ENCODE data around the gene HCK.

DNA sequence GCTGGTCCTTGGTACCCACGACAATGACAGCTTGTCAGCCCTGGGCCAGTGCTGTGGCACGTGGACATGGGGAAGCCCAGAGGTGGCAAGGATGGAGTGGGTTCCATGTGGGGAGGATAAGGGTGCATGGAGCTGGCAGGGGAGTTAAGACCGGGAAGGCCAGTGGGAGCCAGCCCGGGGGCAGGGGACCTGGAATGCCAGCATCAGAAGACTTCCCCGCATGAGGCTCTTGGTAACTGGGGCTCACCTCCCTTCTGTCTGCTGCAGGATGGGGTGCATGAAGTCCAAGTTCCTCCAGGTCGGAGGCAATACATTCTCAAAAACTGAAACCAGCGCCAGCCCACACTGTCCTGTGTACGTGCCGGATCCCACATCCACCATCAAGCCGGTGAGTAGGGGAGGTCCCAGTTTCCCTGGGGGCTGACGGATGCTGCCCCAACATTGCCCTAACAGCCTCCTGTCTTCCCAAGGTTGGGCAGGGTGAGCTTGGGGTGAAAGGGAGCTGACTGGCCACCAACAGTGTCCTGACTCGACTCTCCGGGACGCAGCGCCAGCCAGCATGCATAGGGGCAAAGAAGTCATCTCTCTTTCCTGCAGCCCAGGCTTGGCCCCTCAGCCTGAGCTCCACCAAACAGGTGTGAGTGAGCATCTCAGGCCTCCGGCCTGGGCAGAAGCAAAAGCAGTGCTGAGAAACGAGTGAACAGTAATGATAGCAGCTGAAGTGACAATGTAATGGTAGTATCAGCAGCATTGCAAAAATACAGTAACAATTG, 19.5 kb downstream of the HCK start:
- TF ChIP-seq PHF8 (IDR thresholded peaks at IDR 0.05; ENCODE audit: borderline replicate concordance, low read length) = no peak
- TF ChIP-seq, protein P1, sequence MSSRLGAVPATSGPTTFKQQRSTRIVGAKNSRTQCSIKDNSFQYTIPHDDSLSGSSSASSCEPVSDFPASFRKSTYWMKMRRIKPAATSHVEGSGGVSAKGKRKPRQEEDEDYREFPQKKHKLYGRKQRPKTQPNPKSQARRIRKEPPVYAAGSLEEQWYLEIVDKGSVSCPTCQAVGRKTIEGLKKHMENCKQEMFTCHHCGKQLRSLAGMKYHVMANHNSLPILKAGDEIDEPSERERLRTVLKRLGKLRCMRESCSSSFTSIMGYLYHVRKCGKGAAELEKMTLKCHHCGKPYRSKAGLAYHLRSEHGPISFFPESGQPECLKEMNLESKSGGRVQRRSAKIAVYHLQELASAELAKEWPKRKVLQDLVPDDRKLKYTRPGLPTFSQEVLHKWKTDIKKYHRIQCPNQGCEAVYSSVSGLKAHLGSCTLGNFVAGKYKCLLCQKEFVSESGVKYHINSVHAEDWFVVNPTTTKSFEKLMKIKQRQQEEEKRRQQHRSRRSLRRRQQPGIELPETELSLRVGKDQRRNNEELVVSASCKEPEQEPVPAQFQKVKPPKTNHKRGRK (tag; IDR thresholded peaks at IDR 0.05) = no peak
- no peak for TF ChIP-seq POLR2AphosphoS5 (IDR thresholded peaks at IDR 0.05; ENCODE audit: control insufficient read depth, insufficient read depth, low read depth, low read length)

Measured in K562 (cell line).